GM19468 (cell line): ENCODE results near the gene SRGAP2.
"Not testable (repeated sequence)": the region's sequence is repeated elsewhere in the genome, so short reads cannot be mapped to it uniquely, and the experiment has no call there.

ENCODE experiments used
- ATAC-seq: cut with Tn5 transposase; IDR thresholded peaks from one replicate; pipeline ENCODE4 v1.9.1; 2021; ENCODE audit warnings: mild to moderate bottlenecking, moderate library complexity, moderate number of reproducible peaks; ENCODE audit not compliant: unreplicated experiment; ENCODE audit errors: extremely low read depth

The SRGAP2 gene

DNA sequence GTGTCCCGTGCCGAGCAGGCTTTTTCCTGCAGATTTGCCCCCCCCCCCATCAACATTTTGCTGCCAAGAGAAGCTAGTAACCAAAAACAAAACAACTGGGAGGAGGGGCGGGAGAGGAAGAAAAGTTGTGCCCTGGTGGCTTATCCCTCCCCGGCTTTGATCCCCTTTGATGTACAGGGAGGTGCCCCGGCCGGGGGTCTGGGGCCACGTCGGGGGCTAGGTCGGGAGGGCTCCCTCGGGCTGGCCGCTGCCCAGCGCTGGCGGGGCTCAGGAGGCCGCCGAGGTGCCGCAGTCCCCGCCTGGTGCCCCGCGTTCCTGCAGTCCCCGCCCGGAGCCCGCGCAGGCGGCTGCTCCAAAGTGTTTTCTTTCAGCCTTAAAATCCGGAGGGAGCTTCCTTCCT lies 1.5 kb downstream of the SRGAP2 start:
- ATAC-seq, result not testable (repeated sequence)

GRCh38 chr1:206205569-206205968 lies 2.2 kb downstream of the SRGAP2 start:
- ATAC-seq, result not testable (repeated sequence)

DNA sequence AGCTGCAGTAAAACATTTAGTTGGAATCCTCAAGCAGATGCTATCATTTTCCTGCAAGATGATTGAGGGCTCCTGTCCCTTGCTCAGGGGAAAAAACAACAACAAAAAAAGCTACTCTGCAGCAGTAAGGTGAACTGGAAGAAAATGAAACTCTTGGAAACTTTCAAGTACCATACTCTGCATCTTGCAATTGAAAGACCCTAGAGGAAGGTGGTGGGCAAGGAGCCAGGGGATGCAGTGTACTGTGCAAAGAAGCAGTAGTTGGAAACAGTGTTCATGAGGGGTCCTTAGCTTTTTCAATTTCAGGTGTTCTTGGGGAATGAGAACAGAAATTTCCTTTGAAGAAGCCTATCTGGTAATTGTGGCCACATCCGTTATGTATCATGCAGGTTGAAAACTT lies 7.5 kb downstream of the SRGAP2 start:
- not testable (repeated sequence) for ATAC-seq

DNA sequence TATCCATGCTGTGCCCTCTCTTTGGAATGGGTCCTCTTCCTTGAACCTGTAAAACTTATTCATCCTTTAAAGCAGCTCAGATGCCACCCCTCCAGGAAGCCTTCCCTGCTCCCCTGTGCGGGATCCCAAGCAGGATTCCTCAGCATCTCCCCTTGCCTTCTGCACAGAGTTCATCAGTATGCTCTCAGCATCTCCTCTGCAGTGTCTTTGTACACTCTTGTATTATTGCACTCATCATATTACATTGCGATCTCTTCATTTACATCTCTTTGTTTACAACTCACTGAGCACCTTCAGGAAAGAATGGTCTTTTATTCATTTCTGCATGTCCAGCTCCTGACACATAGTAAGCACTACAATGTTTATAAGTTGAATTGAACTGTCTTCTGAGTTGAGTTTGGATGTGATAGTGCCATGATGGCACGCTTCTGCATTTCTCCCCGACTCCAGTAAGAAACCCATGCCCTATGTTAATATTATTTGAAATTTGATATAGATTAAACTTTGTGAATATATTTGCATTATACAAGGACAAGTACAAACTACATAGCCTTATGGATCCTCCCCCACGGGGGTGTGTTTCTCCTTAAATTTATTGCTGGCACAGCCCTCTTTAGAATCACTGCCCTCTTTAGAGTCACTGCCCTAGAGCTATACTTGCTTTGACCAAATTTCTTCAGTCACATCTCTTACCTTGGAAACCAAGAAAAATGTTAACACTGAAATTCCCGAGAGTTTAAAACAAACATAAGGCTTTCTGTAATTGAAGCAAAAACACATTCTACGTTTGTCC lies 12.5 kb downstream of the SRGAP2 start:
- not testable (repeated sequence) for ATAC-seq

GRCh38 chr1:206218285-206218684 lies 14.9 kb downstream of the SRGAP2 start:
- not testable (repeated sequence) for ATAC-seq

DNA sequence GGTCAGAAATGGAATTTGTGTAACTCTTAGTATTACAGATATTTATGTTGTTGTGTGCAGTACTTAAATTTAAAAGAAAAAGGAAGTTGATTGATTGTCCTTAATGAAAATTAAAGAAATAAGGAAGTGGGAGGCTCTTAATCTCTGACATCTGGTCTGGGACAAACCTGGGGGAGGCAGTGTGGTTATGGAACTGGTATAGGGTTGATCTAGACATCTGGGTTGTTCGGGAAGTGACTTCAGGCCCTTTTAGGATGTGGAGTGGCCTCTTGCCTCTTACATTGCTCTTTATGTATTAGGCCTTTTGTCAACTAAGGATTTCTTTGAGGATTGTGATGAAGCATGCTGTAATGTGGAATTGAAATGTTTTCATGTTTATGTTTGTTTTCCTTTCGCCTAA lies 15.4 kb downstream of the SRGAP2 start:
- not testable (repeated sequence) for ATAC-seq

- ATAC-seq, result not testable (repeated sequence)
Observed at GRCh38 chr1:206219514-206220331, 16.4 kb downstream of the SRGAP2 start.

DNA sequence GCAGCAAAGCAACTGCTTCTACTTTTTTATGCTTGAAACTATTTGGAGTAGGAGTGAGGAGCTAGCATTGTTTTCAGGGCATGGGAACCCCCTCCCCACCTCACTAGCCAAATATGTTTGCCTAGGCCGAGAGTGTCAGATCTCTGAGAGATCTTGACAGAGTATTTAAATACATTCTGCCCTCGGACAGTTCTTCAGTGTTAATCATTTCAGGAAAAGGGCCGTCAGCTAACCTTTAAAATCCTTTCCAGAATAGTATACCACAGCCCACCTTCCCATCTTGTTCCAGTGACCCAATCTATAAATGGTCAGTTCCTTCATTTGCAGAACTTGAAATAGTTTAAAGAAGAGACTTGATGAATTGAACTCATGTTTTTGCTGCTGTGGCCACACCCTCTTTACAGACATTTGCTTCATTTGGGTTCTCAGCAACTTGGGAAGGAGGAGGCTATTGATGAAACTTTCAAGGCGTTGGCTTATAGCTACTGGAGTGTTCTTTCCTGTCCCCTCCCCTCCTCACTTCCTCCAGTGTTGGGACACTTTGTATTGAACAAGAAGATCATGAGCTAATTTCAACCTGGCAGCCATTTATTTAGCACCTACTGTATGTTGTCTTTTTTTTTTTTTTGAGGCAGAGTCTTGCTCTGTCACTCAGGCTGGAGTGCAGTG lies 17.1 kb downstream of the SRGAP2 start:
- ATAC-seq, result not testable (repeated sequence)

DNA sequence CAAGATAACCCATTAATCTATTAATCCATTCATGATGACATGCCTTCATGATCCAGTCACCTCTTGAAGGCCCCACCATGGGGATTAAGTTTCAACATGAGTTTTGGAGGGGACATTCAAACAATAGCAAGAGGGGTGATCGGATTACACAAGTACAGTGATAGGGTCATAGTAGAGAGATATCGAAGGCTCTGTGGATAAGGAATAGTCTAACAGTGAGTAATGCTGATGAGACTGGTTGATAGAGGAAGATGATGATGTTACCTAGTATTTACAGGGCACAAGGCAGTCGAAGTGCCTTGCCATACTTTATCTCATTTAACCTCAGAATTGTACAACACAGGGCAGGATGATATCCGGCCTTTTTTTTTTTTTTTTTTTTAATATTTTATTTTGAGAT lies 18.2 kb downstream of the SRGAP2 start:
- not testable (repeated sequence) for ATAC-seq

DNA sequence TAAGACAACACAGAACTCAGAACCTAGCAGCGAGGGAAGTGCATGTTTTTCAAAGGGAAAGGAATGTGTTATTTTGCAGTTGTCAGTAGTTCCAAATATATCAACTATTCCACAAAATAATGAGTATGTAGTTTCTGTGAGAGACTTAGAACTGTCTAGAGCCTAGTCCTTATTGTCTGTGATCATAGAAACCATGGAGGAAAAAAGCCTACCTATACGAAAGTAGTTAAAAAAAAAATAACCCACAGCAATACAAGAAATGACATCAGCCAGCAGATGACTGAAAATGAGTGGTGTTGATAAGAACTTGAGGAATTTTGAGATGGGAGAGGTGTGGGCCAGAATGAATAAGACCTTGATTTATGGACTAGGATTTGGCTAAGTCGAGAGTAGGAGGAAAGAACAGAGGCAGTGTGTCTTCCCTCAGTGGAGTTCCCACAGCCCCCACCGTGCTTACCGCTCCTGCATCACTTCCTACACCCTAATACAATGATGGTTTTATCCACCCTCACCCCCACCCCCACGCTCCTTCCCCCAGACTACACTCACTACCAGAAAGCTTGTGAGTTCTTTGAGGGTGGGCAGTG lies 20.9 kb downstream of the SRGAP2 start:
- ATAC-seq, result not testable (repeated sequence)

DNA sequence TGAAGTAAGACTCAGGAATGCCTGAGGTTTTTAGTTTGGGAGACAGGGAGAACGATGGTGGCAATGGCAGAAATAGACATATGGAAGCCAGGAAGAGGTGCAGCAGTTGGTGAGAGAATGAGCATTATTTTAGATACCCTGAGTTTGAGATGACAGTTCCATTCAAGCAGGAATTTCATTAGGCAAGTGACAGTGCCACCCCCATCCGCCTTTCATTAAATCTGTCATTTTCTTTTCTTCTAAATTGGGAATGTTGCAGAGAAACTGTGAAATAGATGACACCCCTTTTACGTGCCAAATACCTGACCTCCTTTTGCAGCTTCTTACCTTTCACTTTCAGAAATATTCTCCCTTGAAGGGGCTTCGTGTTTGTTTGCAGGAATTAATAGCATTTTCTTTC lies 22.0 kb downstream of the SRGAP2 start:
- not testable (repeated sequence) for ATAC-seq

GRCh38 chr1:206226886-206227285 lies 23.5 kb downstream of the SRGAP2 start:
- ATAC-seq, result not testable (repeated sequence)

DNA sequence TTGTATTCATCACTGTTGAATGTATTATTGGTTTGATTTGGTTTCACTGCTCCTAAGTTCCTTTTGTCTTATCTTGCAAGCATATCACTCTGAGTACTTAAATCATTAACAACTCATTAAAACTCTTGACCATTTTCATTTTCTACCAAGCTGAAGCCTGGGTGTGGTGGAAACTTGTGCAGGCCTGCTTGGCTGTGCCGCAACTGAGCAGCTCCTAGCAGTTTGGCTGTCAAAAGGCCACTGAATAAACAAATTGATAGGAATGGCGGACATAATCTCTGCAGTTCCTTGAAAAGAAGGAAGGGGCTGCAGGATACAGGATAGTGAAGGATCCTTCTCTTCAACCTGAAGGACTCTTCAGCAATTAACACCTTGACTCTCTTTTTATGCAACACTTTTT lies 25.9 kb downstream of the SRGAP2 start:
- ATAC-seq, result not testable (repeated sequence)

- ATAC-seq, result not testable (repeated sequence)
Observed at GRCh38 chr1:206231989-206232388, 28.6 kb downstream of the SRGAP2 start.

DNA sequence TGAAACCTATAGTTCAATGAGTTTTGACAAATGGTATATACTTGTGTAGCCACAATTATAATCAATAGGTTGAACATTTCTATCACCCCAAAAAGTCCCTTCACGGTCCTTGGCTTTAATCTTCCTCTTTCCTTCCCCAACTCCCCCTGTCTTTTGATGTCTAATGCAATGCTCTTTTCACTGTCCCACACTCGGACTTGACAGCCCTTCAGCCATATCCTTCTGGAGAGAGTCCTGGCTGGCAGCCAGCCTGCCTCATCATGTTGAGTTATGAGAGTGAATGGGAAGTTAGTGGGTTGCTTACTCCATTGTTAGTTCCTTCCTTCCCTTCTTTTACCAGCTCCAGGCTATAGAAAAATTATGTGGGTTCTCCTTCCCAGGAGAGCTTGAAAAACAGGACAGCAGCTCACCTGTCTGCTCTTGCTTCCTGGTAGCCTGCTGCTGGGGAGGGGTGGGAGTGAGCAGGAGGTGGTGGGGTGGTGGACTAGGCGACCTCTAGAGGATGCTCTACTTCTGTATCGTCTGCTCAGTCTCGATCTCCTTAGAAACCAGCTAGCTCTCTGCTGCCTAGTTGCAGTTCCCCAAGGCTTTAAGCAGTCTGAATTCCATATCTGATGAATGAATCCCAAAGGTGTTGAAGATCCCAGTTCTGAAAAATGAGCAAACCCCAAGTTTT lies 29.8 kb downstream of the SRGAP2 start:
- ATAC-seq, result not testable (repeated sequence)

DNA sequence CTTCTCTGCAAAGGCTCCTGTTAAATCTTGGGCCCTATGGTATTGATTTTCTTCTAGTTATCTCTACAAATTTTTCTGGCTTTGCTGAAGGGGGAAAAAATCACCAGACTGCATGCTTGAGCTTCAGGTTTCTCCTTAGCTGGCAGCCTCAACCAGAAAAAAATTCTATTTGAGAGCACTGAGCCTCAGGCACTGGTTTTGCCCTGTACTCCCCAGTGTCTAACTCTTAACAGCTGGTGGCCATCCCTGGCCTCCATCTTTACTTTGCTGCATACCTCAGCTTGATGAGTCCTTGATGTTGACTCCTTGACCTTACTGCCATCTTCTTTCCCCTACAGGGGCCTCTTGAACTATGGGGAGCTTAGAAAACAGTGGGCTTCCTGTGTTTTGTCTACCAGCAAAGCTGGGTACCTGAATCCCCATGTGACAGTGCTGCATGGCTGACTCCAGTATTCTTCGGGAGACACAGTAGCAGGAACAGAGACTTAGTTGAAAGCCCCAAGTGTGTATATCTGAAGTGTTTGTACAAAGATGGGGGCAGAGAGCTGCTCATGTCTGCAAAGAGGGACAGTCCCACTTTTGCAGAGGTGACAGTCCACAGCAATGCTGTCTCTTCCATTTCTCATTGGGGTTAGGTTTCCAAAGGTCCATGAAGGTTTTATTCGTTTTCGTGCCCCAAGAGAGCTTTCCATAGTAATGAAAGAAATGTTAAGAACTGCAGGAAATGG lies 31.0 kb downstream of the SRGAP2 start:
- not testable (repeated sequence) for ATAC-seq

GRCh38 chr1:206235190-206235589 lies 31.8 kb downstream of the SRGAP2 start:
- not testable (repeated sequence) for ATAC-seq

GRCh38 chr1:206240288-206240687 lies 36.9 kb downstream of the SRGAP2 start:
- ATAC-seq, result peak; percentile 52

- peak; percentile 95 for ATAC-seq
Observed at GRCh38 chr1:206243335-206243734, 40.0 kb downstream of the SRGAP2 start.
